HG03280 (cell line): ENCODE results near the gene NOTCH2.
"Not testable (repeated sequence)": the region's sequence is repeated elsewhere in the genome, so short reads cannot be mapped to it uniquely, and the experiment has no call there.

ENCODE experiments used
- ATAC-seq: cut with Tn5 transposase; IDR thresholded peaks from one replicate; pipeline ENCODE4 v1.9.1; 2021; ENCODE audit warnings: mild to moderate bottlenecking, moderate library complexity; ENCODE audit not compliant: unreplicated experiment

NOTCH2 gene

GRCh38 chr1:120069067-120069919 lies at the start of gene NOTCH2:
Gene NOTCH2, minus strand, starts transcription at chr1:120069662. Its CDS starts 256 bp downstream, at chr1:120069406.
- ATAC-seq: peak; percentile 51

GRCh38 chr1:120117371-120118177 lies 48.1 kb upstream of the NOTCH2 start:
- ATAC-seq: not testable (repeated sequence)

DNA sequence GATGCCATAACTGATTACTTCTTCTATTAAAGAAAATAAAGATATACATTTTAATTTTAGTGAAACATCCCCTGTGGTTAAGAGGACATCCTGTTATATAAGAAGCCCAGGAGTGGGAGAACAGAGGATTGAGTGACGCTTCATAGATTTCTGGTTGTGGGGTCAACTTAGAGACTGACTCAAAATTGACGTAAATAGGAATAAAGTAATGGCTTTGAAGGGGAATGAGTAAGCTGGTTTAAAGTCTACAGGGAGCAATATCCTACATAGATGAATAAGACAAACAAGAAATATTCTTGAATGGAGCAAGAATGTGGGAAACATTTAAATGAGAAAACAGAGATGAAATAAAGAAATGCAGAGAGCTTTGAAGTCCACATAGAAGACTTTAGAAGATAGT lies 46.6 kb upstream of the NOTCH2 start:
- not testable (repeated sequence) for ATAC-seq

DNA sequence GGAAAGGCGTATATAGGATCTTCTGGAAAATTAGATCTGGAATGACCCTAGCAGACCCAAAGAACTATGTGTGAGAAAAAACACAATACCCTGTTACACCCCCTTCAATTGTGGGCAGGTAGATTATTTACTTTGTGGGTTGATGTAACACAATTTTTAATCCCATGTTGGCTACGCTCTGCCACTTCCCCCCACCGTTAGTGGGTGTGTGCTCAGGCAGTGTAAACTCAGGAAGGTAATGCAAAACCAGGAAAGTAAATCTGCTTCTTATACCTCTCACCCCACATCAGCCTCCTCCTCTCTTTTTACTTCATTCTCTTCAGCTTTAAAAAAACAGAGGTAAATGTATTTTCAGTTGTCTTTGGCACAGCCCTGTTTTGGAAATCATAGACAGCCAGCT lies 43.7 kb upstream of the NOTCH2 start:
- ATAC-seq: not testable (repeated sequence)

- ATAC-seq: not testable (repeated sequence)
Measured at GRCh38 chr1:120112212-120112611, 42.8 kb upstream of the NOTCH2 start.

DNA sequence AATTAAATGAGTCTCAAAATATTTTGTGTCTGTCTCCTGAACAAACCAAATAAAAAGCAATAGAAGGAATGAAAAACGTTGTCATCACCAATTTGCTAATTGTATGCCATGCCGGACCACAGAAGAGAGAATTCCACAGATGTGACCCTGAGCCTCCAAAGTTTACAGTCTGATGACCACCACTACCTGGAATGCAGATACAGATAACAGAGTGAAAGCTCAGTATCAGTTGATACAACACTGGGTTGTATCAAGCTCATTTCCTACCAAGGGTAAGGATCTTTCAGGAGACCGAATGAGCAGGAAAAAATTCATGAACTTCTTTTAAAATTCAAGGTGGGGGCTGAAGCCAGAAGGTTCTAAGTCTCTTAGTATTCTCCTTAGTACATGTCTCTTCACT lies 42.3 kb upstream of the NOTCH2 start:
- ATAC-seq: not testable (repeated sequence)

GRCh38 chr1:120111008-120111407 lies 41.5 kb upstream of the NOTCH2 start:
- ATAC-seq: not testable (repeated sequence)

DNA sequence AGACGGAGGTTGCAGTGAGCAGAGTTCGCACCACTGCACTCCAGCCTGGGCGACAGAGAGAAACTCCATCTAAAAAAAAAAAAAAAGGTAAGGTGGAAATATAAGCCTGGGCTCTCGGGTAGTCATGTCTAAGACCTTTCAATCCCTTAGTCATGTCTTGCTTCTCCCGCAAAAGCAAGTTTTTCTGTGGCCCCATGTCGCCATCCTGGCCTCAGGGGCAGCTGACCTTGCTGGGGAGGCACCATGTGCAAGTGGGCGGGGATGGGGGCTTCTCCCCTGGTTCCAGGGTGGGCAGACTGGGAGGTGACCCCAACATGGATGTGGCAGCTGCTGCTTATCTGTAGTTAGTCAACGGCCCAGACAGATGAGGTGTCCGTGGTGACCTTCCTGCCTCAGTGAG lies 40.2 kb upstream of the NOTCH2 start:
- ATAC-seq: not testable (repeated sequence)

DNA sequence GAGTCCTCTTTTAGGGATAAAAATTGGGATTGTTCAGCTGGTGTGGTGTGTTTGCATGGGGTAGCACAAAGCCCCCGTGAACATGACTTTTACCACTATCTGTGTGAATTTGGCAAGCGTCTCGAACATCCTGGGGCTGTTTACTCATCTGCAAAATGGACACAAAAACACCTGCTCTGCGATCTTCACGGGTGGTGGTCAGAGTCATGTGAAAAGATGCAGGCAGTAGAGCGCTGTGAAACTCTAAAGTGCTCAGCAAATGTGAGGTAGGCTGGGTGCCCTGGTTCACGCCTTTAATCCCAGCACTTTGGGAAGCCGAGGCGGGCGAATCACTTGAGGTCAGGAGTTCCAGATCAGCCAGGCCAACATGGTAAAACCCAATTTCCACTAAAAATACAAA lies 39.7 kb upstream of the NOTCH2 start:
- ATAC-seq: not testable (repeated sequence)

DNA sequence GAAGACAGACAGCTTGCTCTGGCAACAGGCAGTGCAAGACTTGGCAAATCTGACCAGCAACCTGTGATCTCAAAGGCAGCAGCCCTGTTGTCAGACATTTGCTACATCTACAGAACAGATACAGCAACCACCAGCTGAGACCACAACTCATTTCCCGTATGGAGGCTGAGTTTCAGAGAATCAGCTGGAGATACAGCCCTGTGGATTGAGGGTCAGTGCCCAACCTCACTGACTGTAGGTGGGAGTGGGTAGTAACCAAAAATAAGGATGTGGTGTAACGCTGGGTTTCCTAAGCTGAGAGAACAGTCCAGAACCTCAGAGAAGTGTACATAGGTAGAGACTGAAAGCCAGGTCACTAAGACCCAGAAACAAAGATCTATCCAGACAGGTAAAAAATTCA lies 35.8 kb upstream of the NOTCH2 start:
- not testable (repeated sequence) for ATAC-seq

DNA sequence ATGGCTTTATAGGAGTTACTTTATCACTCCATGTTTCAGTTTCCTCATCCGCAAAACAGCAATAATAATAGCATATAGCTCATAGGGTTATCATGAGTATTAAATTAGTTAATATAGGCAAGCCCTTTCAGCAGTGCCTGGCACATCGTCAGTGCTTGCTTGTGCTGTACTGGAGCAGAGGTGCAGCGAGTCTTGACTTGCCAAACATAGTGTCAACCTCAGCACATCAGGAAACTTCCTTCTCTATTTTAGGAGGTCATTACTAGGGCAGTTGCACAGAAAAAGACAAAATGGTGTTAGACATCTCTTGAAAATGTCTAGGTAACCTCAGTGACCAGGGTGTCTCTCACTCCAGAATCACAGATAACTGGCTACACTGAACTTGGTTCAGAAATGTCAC lies 34.3 kb upstream of the NOTCH2 start:
- not testable (repeated sequence) for ATAC-seq

- not testable (repeated sequence) for ATAC-seq
Measured at GRCh38 chr1:120101593-120101992, 32.1 kb upstream of the NOTCH2 start.

- ATAC-seq: not testable (repeated sequence)
Measured at GRCh38 chr1:120100590-120100989, 31.1 kb upstream of the NOTCH2 start.

DNA sequence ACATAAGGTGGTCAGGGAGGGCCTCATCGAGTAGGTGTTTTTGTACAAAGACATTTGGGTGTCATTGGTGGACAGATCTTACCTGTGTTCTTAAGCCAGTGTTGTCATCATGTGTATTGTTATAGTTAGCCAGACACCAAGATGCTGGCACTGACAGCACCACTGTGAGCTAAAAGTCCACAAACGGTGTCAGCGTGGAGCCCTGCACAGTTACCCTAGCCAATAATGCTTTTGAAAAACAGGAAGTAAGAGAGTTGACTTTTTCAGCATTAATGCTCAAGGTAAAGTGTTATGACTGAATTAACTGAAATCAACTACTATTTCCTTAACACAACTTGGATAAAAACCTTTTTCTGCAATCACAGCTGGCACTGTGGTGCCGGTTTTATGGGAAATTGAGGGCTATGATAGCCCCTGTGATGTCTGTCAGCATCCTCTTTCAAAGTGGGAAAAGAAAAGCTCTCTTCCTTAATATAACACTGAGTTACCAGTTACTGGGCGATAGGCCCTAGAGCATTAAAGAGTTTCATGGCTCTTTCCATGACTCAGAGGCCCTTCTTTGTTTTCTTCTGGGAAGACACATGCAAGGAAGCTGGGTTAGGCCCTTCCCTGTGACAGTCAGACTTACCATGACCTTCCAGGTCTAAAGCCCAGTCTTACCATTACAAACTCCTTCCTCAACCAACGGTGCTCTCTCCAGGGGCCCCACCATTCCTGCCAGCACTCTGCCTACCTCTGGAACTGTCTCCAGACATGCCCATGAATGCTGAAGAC lies 29.7 kb upstream of the NOTCH2 start:
- not testable (repeated sequence) for ATAC-seq

- not testable (repeated sequence) for ATAC-seq
Measured at GRCh38 chr1:120096981-120097545, 27.6 kb upstream of the NOTCH2 start.

- not testable (repeated sequence) for ATAC-seq
Measured at GRCh38 chr1:120093548-120094181, 24.2 kb upstream of the NOTCH2 start.

DNA sequence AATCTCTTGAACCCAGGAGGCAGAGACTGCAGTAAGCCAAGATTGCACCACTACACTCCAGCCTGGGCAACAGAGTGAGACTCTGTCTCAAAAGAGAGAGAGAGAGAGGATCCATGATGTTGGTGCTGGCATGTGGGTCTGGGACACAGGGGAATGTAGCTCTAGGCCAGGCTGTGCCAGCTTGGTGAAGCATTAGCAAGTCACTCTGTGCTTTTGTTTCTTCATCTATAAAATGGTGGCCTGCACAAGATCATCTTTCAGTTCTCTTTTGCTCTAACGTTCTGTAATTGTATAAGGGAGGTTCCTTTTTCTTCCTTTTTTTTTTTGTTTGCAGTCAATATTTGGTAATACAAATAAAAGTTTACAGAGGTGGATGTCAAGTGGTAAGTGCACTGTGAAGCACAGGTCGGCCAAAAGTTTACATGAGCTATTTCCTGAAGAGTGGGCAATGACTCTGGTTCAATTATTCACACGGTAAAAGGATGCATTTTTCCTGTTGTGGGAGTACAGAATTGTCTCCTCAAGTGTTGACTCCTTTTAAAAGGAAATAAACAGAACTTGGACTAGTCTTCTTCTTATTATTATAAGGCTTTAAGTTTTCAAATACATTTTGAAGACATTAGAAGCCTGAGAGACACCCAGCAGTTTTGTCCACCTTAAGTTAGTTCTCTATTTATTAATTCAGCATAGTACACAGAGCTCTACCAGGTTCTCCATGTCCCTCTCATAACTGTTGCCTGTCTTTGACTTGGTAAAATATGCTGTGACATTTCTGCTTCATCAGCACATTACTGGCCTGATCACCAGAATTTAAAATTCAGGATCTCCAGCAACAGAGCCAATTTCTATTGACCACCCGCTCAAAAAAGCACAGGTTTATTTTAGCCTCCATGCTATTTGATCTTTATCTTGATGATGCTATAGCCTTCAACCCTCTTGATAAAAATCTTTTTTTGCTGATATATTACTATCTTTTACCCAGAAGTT lies 23.1 kb upstream of the NOTCH2 start:
- ATAC-seq: not testable (repeated sequence)

- not testable (repeated sequence) for ATAC-seq
Measured at GRCh38 chr1:120090830-120091229, 21.4 kb upstream of the NOTCH2 start.

DNA sequence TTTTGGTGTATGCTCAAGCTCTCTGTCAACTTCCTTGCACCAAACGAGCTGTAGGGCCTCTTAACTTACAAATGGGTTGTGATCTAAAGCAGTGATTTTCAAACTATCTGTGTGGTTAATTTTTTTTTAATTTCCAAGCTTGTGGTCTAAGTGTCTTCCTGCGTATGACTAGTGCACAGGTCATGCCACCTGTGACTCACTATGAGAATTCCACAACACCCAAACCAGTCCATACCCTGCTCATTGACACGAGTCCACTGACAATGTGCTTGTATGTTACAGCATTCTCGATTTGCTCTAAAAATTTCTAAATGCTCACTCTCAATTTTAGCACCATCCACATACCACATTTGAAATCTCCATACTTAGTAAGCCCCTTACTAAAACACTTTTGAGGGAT lies 18.5 kb upstream of the NOTCH2 start:
- not testable (repeated sequence) for ATAC-seq
